ENCODE measurements around the gene FRMD1. TPM values are rescaled to one million over a fixed set of nuclear protein-coding genes. Genes with fewer than 3 reads are reported as not detected.

Gene FRMD1
- total RNA-seq, 1 experiment from 2014 or later: not detected

DNA sequence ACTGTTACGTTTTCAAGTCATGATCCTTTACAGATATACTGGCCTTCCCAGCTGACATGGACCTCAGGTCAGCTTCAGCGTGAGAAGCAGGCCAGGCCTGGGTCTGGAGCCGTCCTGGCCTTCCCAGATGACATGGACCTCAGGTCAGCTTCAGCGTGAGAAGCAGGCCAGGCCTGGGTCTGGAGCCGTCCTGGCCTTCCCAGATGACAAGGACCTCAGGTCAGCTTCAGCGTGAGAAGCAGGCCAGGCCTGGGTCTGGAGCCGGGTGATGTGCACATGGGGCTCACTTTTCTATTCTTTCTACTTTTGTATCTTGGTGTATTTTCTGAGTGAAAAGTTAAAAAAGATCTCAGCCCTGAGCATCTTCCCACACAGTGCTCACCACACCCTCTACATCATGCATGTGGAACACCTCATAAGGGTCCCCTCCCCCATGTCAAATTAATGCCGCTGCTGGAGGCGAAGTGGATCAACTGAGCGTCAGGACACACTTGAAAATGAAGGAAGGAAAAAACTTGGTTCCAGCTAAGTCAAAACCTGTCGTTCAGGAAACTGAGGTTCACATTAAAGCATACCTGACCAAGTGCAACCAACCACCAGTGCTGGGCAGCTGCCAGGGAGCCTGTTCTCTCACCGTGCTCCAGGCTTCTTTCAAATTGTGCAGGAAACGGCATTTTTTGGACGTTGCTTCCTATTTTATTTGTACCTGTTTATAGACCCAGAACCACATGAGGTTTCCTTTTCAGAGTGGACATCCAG is 49.4 kb downstream of the FRMD1 start:
- intact Hi-C loops (cut with micrococcal nuclease): no loop called here
- H3K9me3 ChIP-seq (ENCODE audit: control insufficient read depth in 1 of 2, insufficient read depth in 1 of 2, low read depth in 1 of 2, low read length in 2 of 2): no peaks in the 10 kb centered on the region
- H3K4me2 ChIP-seq (ENCODE audit: low read length): no peak overlapping the region
- no peak overlapping the region for H3K4me3 ChIP-seq (replicated peaks in 1 of 2; ENCODE audit: low read depth in 1 of 2, low read length in 2 of 2)
- peaks cover 0 to 5% of the 10 kb centered on the region in 2 experiments; a peak in 1 of 4 replicates for H3K4me1 ChIP-seq (ENCODE audit: control insufficient read depth in 1 of 2, insufficient read depth in 2 of 2, low read length in 2 of 2)
- no peaks in the 10 kb centered on the region for H4K20me1 ChIP-seq (ENCODE audit: insufficient read depth)
- CTCF ChIA-PET: no interaction called here
- TF ChIP-seq ZFX (IDR thresholded peaks at IDR 0.05) (no peak), FOSL1 (IDR thresholded peaks at IDR 0.05; ENCODE audit: low read depth) (no peak), SP1 (IDR thresholded peaks at IDR 0.05; ENCODE audit: low read depth) (no peak), ELF1 (IDR thresholded peaks at IDR 0.05; ENCODE audit: borderline replicate concordance, low read depth) (no peak), JUND (IDR thresholded peaks at IDR 0.05) (no peak), YY1 (IDR thresholded peaks at IDR 0.05; ENCODE audit: extremely low read depth, insufficient replicate concordance, low read depth, low read length) (no peak), SIN3A (IDR thresholded peaks at IDR 0.05; ENCODE audit: low read depth) (no peak)
- TF ChIP-seq, protein P1, sequence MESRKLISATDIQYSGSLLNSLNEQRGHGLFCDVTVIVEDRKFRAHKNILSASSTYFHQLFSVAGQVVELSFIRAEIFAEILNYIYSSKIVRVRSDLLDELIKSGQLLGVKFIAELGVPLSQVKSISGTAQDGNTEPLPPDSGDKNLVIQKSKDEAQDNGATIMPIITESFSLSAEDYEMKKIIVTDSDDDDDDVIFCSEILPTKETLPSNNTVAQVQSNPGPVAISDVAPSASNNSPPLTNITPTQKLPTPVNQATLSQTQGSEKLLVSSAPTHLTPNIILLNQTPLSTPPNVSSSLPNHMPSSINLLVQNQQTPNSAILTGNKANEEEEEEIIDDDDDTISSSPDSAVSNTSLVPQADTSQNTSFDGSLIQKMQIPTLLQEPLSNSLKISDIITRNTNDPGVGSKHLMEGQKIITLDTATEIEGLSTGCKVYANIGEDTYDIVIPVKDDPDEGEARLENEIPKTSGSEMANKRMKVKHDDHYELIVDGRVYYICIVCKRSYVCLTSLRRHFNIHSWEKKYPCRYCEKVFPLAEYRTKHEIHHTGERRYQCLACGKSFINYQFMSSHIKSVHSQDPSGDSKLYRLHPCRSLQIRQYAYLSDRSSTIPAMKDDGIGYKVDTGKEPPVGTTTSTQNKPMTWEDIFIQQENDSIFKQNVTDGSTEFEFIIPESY (IDR thresholded peaks at IDR 0.05; ENCODE audit: extremely low read depth, insufficient replicate concordance, low read length): no peak
- TF ChIP-seq, protein P2, sequence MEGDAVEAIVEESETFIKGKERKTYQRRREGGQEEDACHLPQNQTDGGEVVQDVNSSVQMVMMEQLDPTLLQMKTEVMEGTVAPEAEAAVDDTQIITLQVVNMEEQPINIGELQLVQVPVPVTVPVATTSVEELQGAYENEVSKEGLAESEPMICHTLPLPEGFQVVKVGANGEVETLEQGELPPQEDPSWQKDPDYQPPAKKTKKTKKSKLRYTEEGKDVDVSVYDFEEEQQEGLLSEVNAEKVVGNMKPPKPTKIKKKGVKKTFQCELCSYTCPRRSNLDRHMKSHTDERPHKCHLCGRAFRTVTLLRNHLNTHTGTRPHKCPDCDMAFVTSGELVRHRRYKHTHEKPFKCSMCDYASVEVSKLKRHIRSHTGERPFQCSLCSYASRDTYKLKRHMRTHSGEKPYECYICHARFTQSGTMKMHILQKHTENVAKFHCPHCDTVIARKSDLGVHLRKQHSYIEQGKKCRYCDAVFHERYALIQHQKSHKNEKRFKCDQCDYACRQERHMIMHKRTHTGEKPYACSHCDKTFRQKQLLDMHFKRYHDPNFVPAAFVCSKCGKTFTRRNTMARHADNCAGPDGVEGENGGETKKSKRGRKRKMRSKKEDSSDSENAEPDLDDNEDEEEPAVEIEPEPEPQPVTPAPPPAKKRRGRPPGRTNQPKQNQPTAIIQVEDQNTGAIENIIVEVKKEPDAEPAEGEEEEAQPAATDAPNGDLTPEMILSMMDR (IDR thresholded peaks at IDR 0.05 in 2 of 3, conservative IDR thresholded peaks at IDR 0.05 in 1 of 3; ENCODE audit: borderline replicate concordance in 1 of 3, insufficient read depth in 1 of 3, low read depth in 2 of 3, low read length in 2 of 3): no peak
- ATAC-seq (no peak), DNase-seq (ENCODE audit: low read depth, low spot score) (no peak)
- no peak overlapping the region for H3K9ac ChIP-seq (ENCODE audit: low read length)
- H3K27ac ChIP-seq (ENCODE audit: low read depth, low read length): no peak overlapping the region
- POLR2A ChIA-PET: no interaction called here
- H2AFZ ChIP-seq (ENCODE audit: low read depth, low read length, poor library complexity, severe bottlenecking): no peak overlapping the region
- RAD21 ChIA-PET (ENCODE audit: low non-redundant PET in 1 of 2, low total read pairs in 2 of 2, uncharacterized antibody in 2 of 2, unreplicated experiment in 2 of 2): no interaction called here
- no peaks in the 10 kb centered on the region for H3K36me3 ChIP-seq (ENCODE audit: control insufficient read depth in 1 of 2, insufficient read depth in 2 of 2, low read length in 2 of 2)
- BruUV-seq (replicated peaks): no TSS peak
- no peaks in the 10 kb centered on the region for H3K27me3 ChIP-seq (ENCODE audit: insufficient read depth, low read length)
- H3K79me2 ChIP-seq (ENCODE audit: insufficient read depth, low read length): no peaks in the 10 kb centered on the region
- H3K9me2 ChIP-seq (ENCODE audit: insufficient read depth): no peaks in the 10 kb centered on the region

All from HCT116 (cell line).